CD8-positive, alpha-beta memory T cell (primary cell): ENCODE results near the gene CD68. TPM values are rescaled to one million over a fixed set of nuclear protein-coding genes. Genes with fewer than 3 reads are reported as not detected.

Experiments
- CTCF ChIA-PET: fragments of 350-600 bp; sonication (Branson Sonifier 250); formaldehyde crosslinking; loops from one replicate; lab custom pipeline; 2021; ENCODE audit warnings: antibody characterized with exemption; lab: Charles Lee
- POLR2A ChIA-PET: fragments of 350-600 bp; sonication (Branson Sonifier 250); formaldehyde crosslinking; loops from one replicate; lab custom pipeline; 2021; ENCODE audit warnings: antibody characterized with exemption; lab: Charles Lee
- DNase-seq, 5 donors: peaks; one replicate each; pipeline versions ENCODE4 v3.0.0 to v3.0.0-alpha.2; 2020 to 2022; ENCODE audit warnings: mixed read lengths in 1 of 5
- H3K27ac ChIP-seq: one replicate; pipeline ENCODE4 v1.7.0; 2013; ENCODE audit warnings: low read depth, mild to moderate bottlenecking, low read length, moderate library complexity
- H3K27me3 ChIP-seq: 2 replicates; pipeline ENCODE4 v1.7.0; 2013; ENCODE audit warnings: low read length, mild to moderate bottlenecking; ENCODE audit not compliant: insufficient read depth, poor library complexity, severe bottlenecking
- H3K36me3 ChIP-seq: 2 replicates; pipeline ENCODE4 v1.7.0; 2013; ENCODE audit warnings: mild to moderate bottlenecking, low read length, moderate library complexity; ENCODE audit not compliant: insufficient read depth
- H3K4me1 ChIP-seq: 2 replicates; pipeline ENCODE4 v1.7.0; 2013; ENCODE audit warnings: mild to moderate bottlenecking, low read length, moderate library complexity; ENCODE audit not compliant: insufficient read depth
- H3K4me3 ChIP-seq: 2 replicates; pipeline ENCODE4 v1.7.0; 2013; ENCODE audit warnings: mild to moderate bottlenecking, low read length
- H3K9me3 ChIP-seq: 2 replicates; pipeline ENCODE4 v1.7.0; 2013; ENCODE audit warnings: mild to moderate bottlenecking, low read length
- H3K27ac Mint-ChIP-seq, 8 donors: one replicate each; pipeline ENCODE4 v1.8.0; 2020 to 2021; ENCODE audit warnings: mixed read lengths in 8 of 8, mild to moderate bottlenecking in 6 of 8, inconsistent platforms in 3 of 8, moderate library complexity in 3 of 8
- H3K27me3 Mint-ChIP-seq, 2 donors: one replicate each; pipeline ENCODE4 v1.8.0; 2020 to 2021; ENCODE audit warnings: mixed read lengths in 2 of 2, mild to moderate bottlenecking in 1 of 2, moderate library complexity in 1 of 2
- H3K36me3 Mint-ChIP-seq, 3 donors: one replicate each; pipeline ENCODE4 v1.8.0; 2020 to 2021; ENCODE audit warnings: mixed read lengths in 3 of 3, inconsistent platforms in 1 of 3, mild to moderate bottlenecking in 1 of 3
- H3K4me1 Mint-ChIP-seq, 3 donors: one replicate each; pipeline ENCODE4 v1.8.0; 2020 to 2021; ENCODE audit warnings: mixed read lengths in 3 of 3, inconsistent platforms in 1 of 3, mild to moderate bottlenecking in 1 of 3
- H3K4me3 Mint-ChIP-seq, 7 donors: one replicate each; pipeline ENCODE4 v1.8.0; 2020 to 2021; ENCODE audit warnings: mixed read lengths in 7 of 7, mild to moderate bottlenecking in 6 of 7, moderate library complexity in 4 of 7, inconsistent platforms in 2 of 7
- H3K9me3 Mint-ChIP-seq, 5 donors: one replicate each; pipeline ENCODE4 v1.8.0; 2020 to 2022; ENCODE audit warnings: mixed read lengths in 5 of 5, mild to moderate bottlenecking in 3 of 5, moderate library complexity in 2 of 5, inconsistent platforms in 1 of 5
- polyA plus RNA-seq: library from polyadenylated mRNA; unstranded; fragments of 300-500 nt; fragmentation: Illumina TruSeq; gene quantifications from one replicate; pipeline ENCODE4 v1.2.3, GENCODE V29; 2021
- total RNA-seq, 2 experiments: library from RNA; stranded (reverse); gene quantifications; one replicate each; pipeline ENCODE4 v1.2.3, GENCODE V29; 2021

CD68 gene
- total and polyA plus RNA-seq, 3 experiments from 2014 or later, result 1.2 to 12.7 (median 11.1) TPM

DNA sequence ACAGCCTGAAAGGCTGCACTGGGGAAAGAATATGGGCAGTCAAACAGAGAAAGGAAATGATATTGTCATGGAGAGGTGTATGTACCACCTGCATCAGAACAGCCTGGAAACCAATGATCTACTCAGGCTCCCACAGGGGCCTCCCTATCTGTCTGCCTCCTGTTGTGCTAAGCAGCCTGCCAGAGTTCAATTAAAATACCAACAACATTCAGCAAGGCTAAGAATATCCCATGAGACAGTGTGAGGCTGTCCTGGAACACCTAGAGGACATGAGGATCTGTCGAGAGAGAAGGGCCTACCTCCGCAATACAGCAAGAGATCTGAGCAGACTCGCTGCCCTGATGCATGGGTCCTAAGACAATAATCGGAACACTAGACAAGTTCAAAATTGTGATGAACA, 26.8 kb downstream of the CD68 start:
- Histone ChIP-seq H3K27me3 (no peaks in the 10 kb centered on the region), H3K36me3 (peaks cover 20% of the 10 kb centered on the region), H3K9me3 (no peaks in the 10 kb centered on the region), H3K4me1 (no peaks in the 10 kb centered on the region), H3K27ac (no peak overlapping the region), H3K4me3 (no peak overlapping the region)
- Mint-ChIP-seq H3K9me3 (no peaks in the 10 kb centered on the region), H3K27ac (peak overlapping the region in 2 of 8 donors; percentile 19 to 63), H3K4me1 (peaks cover 21 to 27% (median 25%) of the 10 kb centered on the region in 3 donors), H3K36me3 (peaks cover 5 to 54% (median 13%) of the 10 kb centered on the region in 3 donors), H3K27me3 (no peaks in the 10 kb centered on the region), H3K4me3 (no peak overlapping the region)
- POLR2A ChIA-PET, result no interaction called here
- CTCF ChIA-PET, result interaction anchor here (1.3 kb wide), 1 partner anchor 9 kb away, joined by 5 read pairs; the partner anchor contains the start of gene FXR2
- no peak for DNase-seq

DNA sequence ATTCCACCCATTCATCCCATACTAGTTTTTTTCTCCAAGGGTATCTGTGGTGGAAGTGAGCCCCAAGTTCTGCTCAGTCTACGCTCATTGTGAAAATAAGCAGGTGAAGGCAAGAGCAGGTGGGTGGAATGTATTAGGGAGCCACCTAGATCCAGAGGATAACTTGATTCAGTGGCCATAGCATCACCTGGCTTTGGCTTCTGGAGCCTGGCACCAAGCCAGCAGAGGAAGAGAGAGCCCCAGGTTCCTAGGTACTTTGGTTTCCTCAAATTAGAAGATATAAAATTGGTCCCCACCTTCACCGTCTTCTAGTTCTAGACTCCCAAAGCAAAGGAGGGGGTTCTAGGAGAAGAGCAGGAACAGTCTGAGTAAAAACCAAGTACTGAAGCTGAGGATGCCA, 31.2 kb downstream of the CD68 start:
- Histone ChIP-seq H3K27me3 (no peaks in the 10 kb centered on the region), H3K4me3 (no peak overlapping the region), H3K4me1 (peaks cover 26% of the 10 kb centered on the region), H3K9me3 (no peaks in the 10 kb centered on the region), H3K36me3 (no peaks in the 10 kb centered on the region), H3K27ac (no peak overlapping the region)
- Mint-ChIP-seq H3K4me3 (peak overlapping the region in 1 of 7 donors; percentile 34), H3K27me3 (no peaks in the 10 kb centered on the region), H3K4me1 (peaks cover 44 to 55% (median 49%) of the 10 kb centered on the region in 3 donors), H3K9me3 (no peaks in the 10 kb centered on the region), H3K27ac (no peak overlapping the region), H3K36me3 (peaks cover 0 to 27% (median 3%) of the 10 kb centered on the region in 3 donors)
- POLR2A ChIA-PET, result interaction anchor here (0.5 to 0.7 kb wide), 2 partner anchors 39 to 606 kb away, joined by 3 to 4 read pairs; no protein-coding TSS in a partner anchor
- no peak for DNase-seq
- CTCF ChIA-PET, result interaction anchor here (1.0 kb wide), 1 partner anchor 21 kb away, joined by 4 read pairs; no protein-coding TSS in a partner anchor

DNA sequence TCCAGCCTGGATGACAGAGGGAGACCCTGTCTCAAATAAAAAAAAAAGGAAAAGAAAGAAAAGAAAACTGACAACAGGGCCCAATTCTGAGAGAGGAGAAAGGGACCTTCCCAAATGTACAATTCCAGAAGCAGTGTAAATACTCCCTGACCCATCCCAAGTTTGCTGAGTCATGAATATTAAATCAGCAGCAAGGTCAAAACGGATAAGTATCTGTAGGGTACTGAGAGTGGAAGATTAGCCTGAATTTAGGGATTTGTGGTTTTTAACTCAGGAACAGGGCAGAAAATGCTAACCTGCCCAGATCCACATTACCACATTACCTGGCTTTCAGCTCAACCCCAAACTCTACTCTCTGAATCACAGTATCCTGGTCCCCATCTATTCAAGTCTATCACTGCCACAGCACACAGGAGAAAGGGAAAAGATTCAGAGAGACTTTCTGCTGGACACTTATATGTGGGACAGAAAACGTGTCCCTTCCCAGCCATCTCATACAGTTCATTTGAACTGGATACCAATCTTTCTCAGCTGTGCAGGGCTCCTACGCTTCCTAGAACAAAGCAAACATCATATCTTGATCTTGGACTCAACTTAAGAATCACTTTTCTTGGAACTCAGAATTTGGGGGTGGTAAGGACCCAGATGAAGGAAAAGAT, 32.3 kb downstream of the CD68 start:
- Mint-ChIP-seq H3K9me3 (no peaks in the 10 kb centered on the region), H3K4me1 (peaks cover 37 to 52% (median 40%) of the 10 kb centered on the region in 3 donors), H3K27me3 (no peaks in the 10 kb centered on the region), H3K27ac (peak overlapping the region in 6 of 8 donors; percentile 1 to 92 (median 43)), H3K4me3 (peak overlapping the region in 6 of 7 donors; percentile 47 to 89 (median 63)), H3K36me3 (peaks cover 0 to 19% (median 0%) of the 10 kb centered on the region in 3 donors)
- H3K4me3 ChIP-seq, result no peak overlapping the region
- H3K36me3 ChIP-seq, result no peaks in the 10 kb centered on the region
- ChIA-PET CTCF (interaction anchor here (0.9 kb wide), 1 partner anchor 22 kb away, joined by 4 read pairs; the partner anchor contains the start of gene SOX15), POLR2A (interaction anchor here (0.6 to 1.1 kb wide), 2 partner anchors 71 to 74 kb away, joined by 3 to 7 read pairs; no protein-coding TSS in a partner anchor)
- no peak for DNase-seq
- H3K9me3 ChIP-seq, result no peaks in the 10 kb centered on the region
- no peaks in the 10 kb centered on the region for H3K27me3 ChIP-seq
- H3K27ac ChIP-seq, result no peak overlapping the region
- peaks cover 26% of the 10 kb centered on the region for H3K4me1 ChIP-seq

DNA sequence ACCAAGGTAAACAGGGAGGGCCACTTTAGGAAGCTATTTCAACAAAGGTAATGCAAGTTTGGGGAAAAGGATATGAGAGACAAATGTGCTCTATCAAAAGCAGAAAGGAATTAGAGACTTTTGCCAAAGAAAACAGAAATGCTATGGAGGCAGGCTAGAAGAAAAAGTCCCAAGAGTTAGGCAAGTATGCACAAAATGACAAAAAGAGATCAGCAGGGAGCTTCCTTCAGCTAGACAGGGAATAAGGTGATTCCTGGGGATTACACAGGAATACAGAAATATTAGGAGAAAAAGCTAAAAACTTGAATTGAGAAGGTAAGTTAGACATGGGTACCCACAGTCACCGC, 32.8 kb downstream of the CD68 start:
- H3K27ac Mint-ChIP-seq, result peak overlapping the region in 7 of 8 donors; percentile 1 to 92 (median 58)
- Histone ChIP-seq H3K36me3 (no peaks in the 10 kb centered on the region), H3K4me3 (no peak overlapping the region), H3K27me3 (no peaks in the 10 kb centered on the region), H3K4me1 (peaks cover 26% of the 10 kb centered on the region), H3K9me3 (no peaks in the 10 kb centered on the region), H3K27ac (no peak overlapping the region)
- no peaks in the 10 kb centered on the region for H3K27me3 Mint-ChIP-seq
- no peaks in the 10 kb centered on the region for H3K9me3 Mint-ChIP-seq
- H3K4me3 Mint-ChIP-seq, result peak overlapping the region; percentile 47 to 89 (median 58)
- CTCF ChIA-PET, result interaction anchor here (0.9 kb wide), 1 partner anchor 23 kb away, joined by 4 read pairs; the partner anchor contains the start of gene SOX15
- POLR2A ChIA-PET, result interaction anchor here (1.1 to 1.3 kb wide), 2 partner anchors 39 to 74 kb away, joined by 5 to 7 read pairs; no protein-coding TSS in a partner anchor
- DNase-seq, result no peak
- peaks cover 37 to 52% (median 40%) of the 10 kb centered on the region in 3 donors for H3K4me1 Mint-ChIP-seq
- H3K36me3 Mint-ChIP-seq, result peaks cover 0 to 19% (median 0%) of the 10 kb centered on the region in 3 donors

DNA sequence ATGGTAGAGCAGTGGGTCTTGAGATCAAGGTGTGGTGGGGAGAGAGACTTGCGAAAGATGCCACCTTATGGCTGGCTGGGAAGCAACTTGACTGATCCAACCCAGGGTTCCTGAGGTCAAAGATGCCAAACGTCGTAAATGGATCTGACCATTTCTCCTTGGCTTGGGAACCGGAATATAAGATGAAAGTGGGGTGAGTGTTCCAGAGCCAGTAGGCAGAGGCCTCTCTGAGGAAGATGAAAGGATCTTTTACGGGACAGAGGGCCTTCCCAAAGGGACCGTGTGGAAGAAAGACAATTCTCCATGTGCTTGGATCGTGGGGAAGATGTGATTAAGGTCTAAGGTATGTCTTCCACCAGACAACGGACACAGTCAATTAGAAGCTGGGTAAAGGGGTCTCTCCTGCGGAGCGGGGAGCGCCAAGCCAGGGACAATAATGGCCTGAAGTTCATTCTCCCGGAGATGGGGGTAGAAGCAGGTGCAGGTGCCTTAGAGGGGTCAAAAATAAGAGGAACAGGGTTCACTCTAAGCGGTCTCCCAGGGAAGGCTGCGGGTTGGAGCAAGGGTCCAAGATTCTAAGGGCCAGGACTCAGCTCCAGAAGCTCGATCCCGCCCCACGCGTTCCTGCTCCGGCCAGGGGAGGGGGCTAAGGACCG, 34.5 kb downstream of the CD68 start:
- H3K27ac ChIP-seq, result peak overlapping the region; percentile 71
- H3K4me3 Mint-ChIP-seq, result peak overlapping the region; percentile 82 to 91 (median 88)
- peaks cover 34 to 48% (median 40%) of the 10 kb centered on the region in 3 donors for H3K4me1 Mint-ChIP-seq
- no peak for DNase-seq
- no peaks in the 10 kb centered on the region for H3K27me3 Mint-ChIP-seq
- H3K36me3 ChIP-seq, result no peaks in the 10 kb centered on the region
- H3K27me3 ChIP-seq, result no peaks in the 10 kb centered on the region
- POLR2A ChIA-PET, result interaction anchor here (0.6 to 3.2 kb wide), 8 partner anchors 13 to 130 kb away, joined by 3 to 61 read pairs (median 10); partner anchors contain the start of genes CD68, MPDU1, POLR2A and SAT2
- peak overlapping the region; percentile 77 to 99 (median 89) for H3K27ac Mint-ChIP-seq
- H3K4me3 ChIP-seq, result peak overlapping the region; percentile 61
- peaks cover 0 to 16% (median 0%) of the 10 kb centered on the region in 3 donors for H3K36me3 Mint-ChIP-seq
- CTCF ChIA-PET, result interaction anchor here (1.0 to 3.3 kb wide), 6 partner anchors 25 to 73 kb away, joined by 3 to 29 read pairs (median 8); partner anchors contain the start of genes ATP1B2, MPDU1, SENP3 and TP53
- no peaks in the 10 kb centered on the region for H3K9me3 Mint-ChIP-seq
- no peaks in the 10 kb centered on the region for H3K9me3 ChIP-seq
- H3K4me1 ChIP-seq, result peaks cover 26% of the 10 kb centered on the region

DNA sequence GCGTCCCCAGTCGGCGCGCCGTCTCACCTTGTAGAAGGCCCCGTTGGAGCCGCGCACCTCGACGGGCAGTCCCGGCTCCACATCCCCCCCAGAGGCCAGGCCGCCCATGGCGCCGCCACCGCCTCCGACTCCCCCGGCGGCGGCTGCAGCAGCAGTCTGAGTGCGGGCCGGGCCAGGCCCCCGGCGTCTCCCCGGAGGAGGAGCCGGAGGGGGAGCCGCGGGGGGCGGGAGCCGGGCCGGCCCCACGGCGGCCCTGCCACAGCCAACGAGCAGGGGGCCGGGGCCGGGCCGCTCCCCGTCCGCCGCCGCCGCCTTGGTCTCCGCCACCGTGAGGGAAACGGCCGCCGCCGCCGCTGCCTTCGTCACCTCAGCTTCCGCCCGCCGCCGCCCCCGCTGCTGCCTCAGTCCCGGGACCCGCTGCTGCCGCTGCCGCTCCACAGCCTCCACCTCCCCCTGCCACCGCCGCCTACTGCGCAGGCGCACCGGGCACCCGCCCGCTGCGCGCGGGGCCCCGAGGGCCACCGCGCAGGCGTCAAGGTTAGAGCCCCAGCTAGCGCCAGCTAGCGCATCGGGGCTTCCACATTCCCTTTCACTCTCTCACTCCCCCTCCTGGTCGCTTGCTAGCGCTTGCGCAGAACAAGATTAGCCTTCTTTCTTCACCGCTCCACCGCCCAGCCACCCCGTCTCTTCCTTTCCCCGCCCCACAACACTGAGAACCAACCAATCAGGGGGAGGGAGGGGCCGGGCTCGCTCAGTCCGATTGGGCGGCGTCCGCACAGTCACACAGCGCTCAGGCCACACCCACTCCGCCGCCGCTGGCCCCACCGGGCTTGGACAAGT, 35.2 kb downstream of the CD68 start, which contains the start of gene FXR2:
FXR2 (minus strand) TSS at position 473 of the 840 bp plus-strand sequence; CDS start at position 108, 365 bp downstream.
- peaks cover 31 to 41% (median 36%) of the 10 kb centered on the region in 3 donors for H3K4me1 Mint-ChIP-seq
- H3K27ac Mint-ChIP-seq, result peak within 1 kb of the TSS; percentile 87 to 99 (median 96)
- ChIA-PET POLR2A (interaction anchor here (0.6 to 3.2 kb wide), 12 partner anchors 9 to 179 kb away, joined by 3 to 61 read pairs (median 6); partner anchors contain the start of genes CD68, MPDU1, POLR2A and SAT2), CTCF (interaction anchor here (0.6 to 3.4 kb wide), 15 partner anchors 9 to 102 kb away, joined by 3 to 34 read pairs (median 5); partner anchors contain the start of genes ATP1B2, MPDU1, SAT2 and SENP3)
- Histone ChIP-seq H3K27ac (peak within 1 kb of the TSS; percentile 88), H3K4me1 (peaks cover 26% of the 10 kb centered on the region), H3K9me3 (no peaks in the 10 kb centered on the region), H3K27me3 (no peaks in the 10 kb centered on the region), H3K36me3 (no peaks in the 10 kb centered on the region), H3K4me3 (peak within 1 kb of the TSS; percentile 93)
- H3K9me3 Mint-ChIP-seq, result no peaks in the 10 kb centered on the region
- H3K4me3 Mint-ChIP-seq, result peak within 1 kb of the TSS; percentile 82 to 96 (median 92)
- H3K27me3 Mint-ChIP-seq, result no peaks in the 10 kb centered on the region
- peak; percentile 98 to 99 (median 98) for DNase-seq
- H3K36me3 Mint-ChIP-seq, result peaks cover 0 to 16% (median 0%) of the 10 kb centered on the region in 3 donors
